HG02610 (cell line): ENCODE measurements around the gene TMEM130.

ENCODE experiments used
- ATAC-seq: cut with Tn5 transposase; IDR thresholded peaks from one replicate; pipeline ENCODE4 v1.9.1; 2021; ENCODE audit warnings: mild to moderate bottlenecking, moderate library complexity; ENCODE audit not compliant: unreplicated experiment

Gene TMEM130

DNA sequence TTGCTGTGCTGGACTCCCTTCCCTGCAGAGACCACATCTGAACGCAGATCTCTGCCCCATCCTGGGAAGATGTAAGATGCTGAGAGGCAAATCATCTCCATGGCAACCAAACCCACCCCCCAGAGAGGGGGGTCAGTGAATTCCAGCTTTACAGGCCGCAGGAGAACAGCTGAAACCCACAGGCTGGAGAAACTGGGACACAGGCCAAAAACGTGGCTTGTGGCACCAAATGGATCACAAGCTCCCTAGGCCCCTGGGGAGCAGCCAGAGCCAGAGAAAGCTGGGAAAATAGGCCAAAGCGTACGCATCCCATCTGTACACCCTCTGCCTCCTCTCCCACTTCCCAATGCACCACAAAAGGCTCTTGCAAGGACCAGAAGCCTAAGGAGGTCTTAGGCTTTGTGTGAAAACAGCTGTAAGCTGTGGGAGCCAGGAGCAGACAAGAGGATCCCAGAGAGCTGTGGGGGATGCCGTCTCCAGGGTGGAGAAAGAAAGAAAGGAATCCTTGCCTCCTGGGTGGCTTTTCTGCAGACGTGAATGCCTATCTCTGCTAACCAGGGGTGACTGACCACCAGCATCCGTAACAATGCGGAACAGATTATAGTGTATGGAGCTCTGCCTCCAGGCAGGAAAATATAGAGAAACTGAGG is 59.5 kb downstream of the TMEM130 start:
- ATAC-seq: no peak

DNA sequence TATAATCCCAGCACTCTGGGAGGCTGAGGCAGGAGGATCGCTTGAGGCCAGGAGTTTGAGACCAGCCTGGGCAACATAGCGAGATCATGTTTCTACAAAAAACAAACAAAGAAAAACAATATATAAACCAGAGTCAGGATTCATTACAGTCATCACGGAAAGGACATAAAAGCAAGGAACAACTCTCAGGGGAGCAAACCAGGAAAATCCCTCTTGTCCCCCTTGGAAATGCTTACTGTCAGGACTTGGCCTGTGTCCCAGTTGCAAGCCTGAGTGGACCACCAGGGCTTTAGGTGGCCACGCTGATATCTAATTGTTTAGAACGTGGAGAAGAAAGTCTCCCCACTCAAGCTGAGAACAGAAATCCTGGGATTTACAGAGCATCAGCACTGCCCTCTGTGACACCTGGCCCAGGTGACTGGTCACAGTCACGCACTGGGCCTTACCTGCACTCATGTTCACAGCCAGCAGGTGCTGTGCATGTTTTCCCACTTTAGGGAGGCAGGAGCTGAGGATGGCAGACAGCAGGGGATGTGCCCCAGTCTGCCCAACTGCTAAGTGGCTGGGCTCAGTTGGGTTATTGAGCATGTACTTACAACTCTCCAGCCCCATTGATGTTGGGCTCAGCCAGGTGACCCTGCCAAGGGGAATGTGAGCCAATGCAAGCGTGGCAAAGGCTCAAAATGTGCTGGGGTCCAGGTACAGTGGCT is 60.9 kb downstream of the TMEM130 start:
- ATAC-seq: no peak

- ATAC-seq: no peak
Measured at GRCh38 chr7:98807068-98808048, 62.5 kb downstream of the TMEM130 start.

GRCh38 chr7:98805956-98806838 is 63.6 kb downstream of the TMEM130 start:
- no peak for ATAC-seq

DNA sequence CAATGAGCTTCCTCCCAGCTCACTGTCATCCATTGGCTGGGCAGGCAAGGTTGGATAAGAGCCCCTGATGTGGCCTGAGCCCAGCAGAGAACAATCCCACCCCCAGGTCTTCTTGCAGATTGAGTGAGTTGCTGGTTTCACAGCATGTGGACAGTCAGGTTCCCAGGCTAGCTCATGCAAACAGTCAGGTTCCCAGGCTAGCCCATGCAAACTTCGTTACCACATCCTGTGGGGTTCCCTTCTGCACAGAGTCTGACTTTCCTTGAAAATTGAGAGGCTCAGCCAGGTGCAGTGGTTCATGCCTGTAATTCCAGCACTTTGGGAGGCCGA is 67.1 kb downstream of the TMEM130 start:
- peak; percentile 35 for ATAC-seq

GRCh38 chr7:98802088-98802780 is 67.6 kb downstream of the TMEM130 start:
- ATAC-seq: peak; percentile 88

DNA sequence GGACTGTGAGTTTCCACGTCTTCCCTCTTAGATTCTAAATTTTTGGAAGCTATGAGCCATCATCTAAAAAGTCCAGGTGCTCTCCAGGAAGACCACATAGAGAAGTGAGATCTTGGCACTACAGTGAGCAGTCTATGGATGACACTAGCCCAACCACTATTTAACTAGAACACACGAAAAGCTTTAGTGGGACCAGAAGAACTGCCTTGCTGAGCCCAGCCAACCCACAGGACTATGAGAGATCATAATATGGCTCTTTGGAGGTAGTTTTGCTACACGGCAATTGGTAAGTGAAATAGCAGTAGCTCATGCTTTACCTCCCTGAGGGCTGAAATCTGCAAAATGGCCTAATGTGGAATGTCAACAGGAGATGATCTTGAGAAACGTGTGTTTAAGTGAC is 68.8 kb downstream of the TMEM130 start:
- ATAC-seq: no peak

DNA sequence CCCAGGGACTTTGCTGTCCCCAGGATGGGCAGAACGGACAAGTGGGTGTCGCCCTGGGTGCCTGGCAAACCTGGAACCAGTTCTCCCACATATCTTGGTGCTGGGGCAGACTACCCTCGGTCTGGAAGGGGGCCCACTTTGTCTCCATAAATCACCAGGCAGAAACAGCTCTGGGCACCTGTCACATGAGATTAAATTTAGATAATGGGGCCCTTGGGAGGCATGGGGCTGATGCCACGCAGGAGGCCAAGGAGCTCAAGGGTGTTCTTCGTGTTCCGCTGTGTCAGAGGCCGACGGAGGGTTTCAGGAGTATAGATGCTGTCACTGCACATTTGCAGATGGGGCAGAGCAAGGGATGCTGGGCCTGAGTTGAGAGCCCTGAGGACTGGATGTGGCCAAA is 72.7 kb downstream of the TMEM130 start:
- ATAC-seq: no peak
